Endothelial cell of umbilical vein (primary cell): ENCODE data around the gene SERPINB10. TPM values are rescaled to one million over a fixed set of nuclear protein-coding genes. Genes with fewer than 3 reads are reported as not detected.

Experiments used
- BruUV-seq: library from RNA; stranded (reverse); fragments of 400-500 nt; replicated peaks from 2 replicates; lab custom pipeline; 2021; lab: Mats Ljungman, UMichigan
- CTCF ChIA-PET: fragments of 300-600, 350-600 bp; sonication (Branson Sonifier 250); formaldehyde crosslinking; loops from one replicate; lab custom pipeline; 2021; ENCODE audit warnings: antibody characterized with exemption, inconsistent platforms; lab: Charles Lee
- POLR2A ChIA-PET: fragments of 300-600, 350-600 bp; sonication (Branson Sonifier 250); formaldehyde crosslinking; loops from one replicate; lab custom pipeline; 2021; ENCODE audit warnings: antibody characterized with exemption, inconsistent platforms; lab: Charles Lee
- DNase-seq: peaks from one replicate; pipeline ENCODE4 v3.0.0-alpha.2; 2011; ENCODE audit warnings: low read depth, low spot score
- FAIRE-seq: peaks from 2 replicates; lab custom pipeline; 2011; peaks lifted over from hg19 to GRCh38; lab: Jason Lieb, UNC
- H2AFZ ChIP-seq: 2 replicates; pipeline ENCODE4 v1.6.0; 2012; ENCODE audit warnings: low read depth, low read length, control low read depth, inconsistent platforms
- H3K27ac ChIP-seq: 2 replicates; pipeline ENCODE4 v1.5.1; 2011; ENCODE audit warnings: low read depth, mild to moderate bottlenecking, control low read depth, low read length, moderate library complexity; ENCODE audit not compliant: insufficient read depth
- H3K27me3 ChIP-seq, 2 experiments: 2 replicates each; pipeline versions ENCODE4 v1.6.0 to v1.6.1; 2011; ENCODE audit warnings: low read length in 2 of 2, mixed read lengths in 1 of 2; ENCODE audit not compliant: control insufficient read depth in 2 of 2, insufficient read depth in 2 of 2
- H3K36me3 ChIP-seq, 2 experiments: 2 replicates in 1 of 2; 3 replicates in 1 of 2; pipeline ENCODE4 v1.5.1; 2011; ENCODE audit warnings: low read length in 2 of 2, mild to moderate bottlenecking in 1 of 2, moderate library complexity in 1 of 2; ENCODE audit not compliant: control insufficient read depth in 2 of 2, insufficient read depth in 2 of 2; ENCODE audit errors: extremely low read depth in 1 of 2
- H3K4me1 ChIP-seq: 3 replicates; pipeline ENCODE4 v1.5.1; 2011; ENCODE audit warnings: mild to moderate bottlenecking, low read length; ENCODE audit not compliant: control insufficient read depth, insufficient read depth; ENCODE audit errors: extremely low read depth
- H3K4me2 ChIP-seq: 2 replicates; pipeline ENCODE4 v1.6.1; 2011; ENCODE audit warnings: low read length, control low read depth, mixed read lengths; ENCODE audit not compliant: insufficient read depth
- H3K4me3 ChIP-seq, 3 experiments: fragments of 200-600 bp in 1 of 3; sonication (generic), shearing (Covaris generic) in 1 of 3; replicated peaks in 1 of 3; 2 replicates each; pipeline ENCODE4 v1.5.1; 2011 to 2016; ENCODE audit warnings: control low read depth in 3 of 3, low read length in 3 of 3, mild to moderate bottlenecking in 2 of 3, inconsistent platforms in 1 of 3, low read depth in 1 of 3, moderate library complexity in 1 of 3; ENCODE audit not compliant: insufficient read depth in 1 of 3
- H3K79me2 ChIP-seq: 2 replicates; pipeline ENCODE4 v1.6.0; 2012; ENCODE audit warnings: low read length, inconsistent platforms; ENCODE audit not compliant: control insufficient read depth, insufficient read depth
- H3K9ac ChIP-seq: replicated peaks from 2 replicates; pipeline ENCODE3; 2011; ENCODE audit warnings: low read length, control low read depth; ENCODE audit not compliant: insufficient read depth; ENCODE audit errors: extremely low read depth
- H3K9me1 ChIP-seq: replicated peaks from 3 replicates; pipeline ENCODE4 v1.6.0; 2011; ENCODE audit warnings: mild to moderate bottlenecking, low read length; ENCODE audit not compliant: control insufficient read depth, insufficient read depth; ENCODE audit errors: extremely low read depth
- H3K9me3 ChIP-seq: replicated peaks from 2 replicates; pipeline ENCODE4 v1.5.1; 2012; ENCODE audit warnings: low read length, inconsistent platforms; ENCODE audit not compliant: control insufficient read depth, insufficient read depth
- H4K20me1 ChIP-seq: replicated peaks from 2 replicates; pipeline ENCODE3; 2011; ENCODE audit warnings: mild to moderate bottlenecking, low read length; ENCODE audit not compliant: control insufficient read depth, insufficient read depth; ENCODE audit errors: extremely low read depth
- EZH2 ChIP-seq: IDR thresholded peaks from 2 replicates; pipeline ENCODE4 v1.6.1; 2012; ENCODE audit warnings: borderline replicate concordance, low read depth, mild to moderate bottlenecking, moderate library complexity, low read length, inconsistent platforms; ENCODE audit not compliant: severe bottlenecking
- GATA2 ChIP-seq: IDR thresholded peaks from 2 replicates; pipeline ENCODE4 v1.7.0; 2011; ENCODE audit warnings: low read depth, mild to moderate bottlenecking, moderate library complexity, mixed read lengths, low read length; ENCODE audit not compliant: insufficient read length, insufficient read depth
- JUN ChIP-seq: IDR thresholded peaks from 2 replicates; pipeline ENCODE4 v1.6.1; 2011; ENCODE audit warnings: borderline replicate concordance, low read depth; ENCODE audit not compliant: insufficient read length, insufficient read depth
- MYC ChIP-seq: IDR thresholded peaks from one replicate; pipeline ENCODE4 v1.6.1; 2011; ENCODE audit warnings: mild to moderate bottlenecking, low read depth, low read length
- POLR2A ChIP-seq: IDR thresholded peaks from 2 replicates; pipeline ENCODE4 v1.6.1; 2012; ENCODE audit warnings: low read depth, mild to moderate bottlenecking, control low read depth, low read length
- POLR2AphosphoS5 ChIP-seq: IDR thresholded peaks from 2 replicates; pipeline ENCODE4 v1.6.1; 2012; ENCODE audit warnings: low read depth, mild to moderate bottlenecking, control low read depth, low read length, moderate library complexity; ENCODE audit not compliant: insufficient read depth
- dilution Hi-C: fragments of 300-500 bp; cut with MboI; formaldehyde crosslinking; loops from one replicate; pipeline ENCODE4 v1.15.0; 2019; ENCODE audit warnings: low sequenced_read_pairs; ENCODE audit not compliant: extremely low pct_ligation_motif_present
- intact Hi-C: fragments of 100-400 bp; cut with micrococcal nuclease; formaldehyde crosslinking; loops from one replicate; pipeline ENCODE4 v1.10.0; 2022
- polyA plus RNA-seq, 4 experiments: library from polyadenylated mRNA; depleted of rRNA in 3 of 4; stranded (reverse) in 3 of 4; unstranded in 1 of 4; fragments of >200 nt; gene quantifications; 2 replicates each; pipeline versions ENCODE4 v1.2.1 to v1.2.3, GENCODE V29; 2011 to 2012; ENCODE audit warnings: missing spikeins in 1 of 4
- total RNA-seq: library from RNA; stranded (reverse); gene quantifications from 2 replicates; pipeline ENCODE4 v1.2.3, GENCODE V29; 2021
- TF ChIP-seq, protein P1 (sequence below), 2 donors: IDR thresholded peaks; 1 replicate in 1 of 2; 2 replicates in 1 of 2; pipeline ENCODE4 v1.5.1; 2011; ENCODE audit warnings: low read length in 2 of 2, mild to moderate bottlenecking in 2 of 2, moderate library complexity in 2 of 2, control low read depth in 1 of 2, inconsistent platforms in 1 of 2, low read depth in 1 of 2; ENCODE audit not compliant: insufficient read depth in 1 of 2; ENCODE audit errors: extremely low read depth in 1 of 2

Gene SERPINB10
- total and polyA plus RNA-seq, 2 donors (not counting 3 experiments of a cell fraction or from before 2014, with no cell fraction given), result not detected

DNA sequence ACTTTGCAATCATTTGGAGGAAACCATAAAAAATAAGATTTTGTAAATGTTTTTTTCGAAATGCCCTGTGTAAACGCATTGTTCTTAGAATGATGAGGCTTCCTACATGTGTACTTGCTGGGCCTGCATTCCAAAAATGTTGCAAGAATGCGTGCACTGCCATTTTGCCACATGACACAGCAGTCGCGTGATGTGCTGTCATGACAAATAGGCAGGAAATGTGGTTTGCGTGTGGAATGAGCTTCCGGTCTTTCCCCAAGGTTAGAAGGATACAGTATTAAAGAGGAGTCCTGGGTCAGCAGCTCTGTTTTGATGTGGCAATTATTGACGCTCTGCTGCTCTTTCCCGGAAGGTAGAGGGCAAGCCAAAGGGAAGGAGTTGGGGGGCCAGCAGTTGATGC is 38.4 kb upstream of the SERPINB10 start:
- H4K20me1 ChIP-seq, result no peaks in the 10 kb centered on the region
- H3K27me3 ChIP-seq, result no peaks in the 10 kb centered on the region
- H3K4me2 ChIP-seq, result no peak overlapping the region
- no peak overlapping the region for H2AFZ ChIP-seq
- H3K9me1 ChIP-seq, result no peaks in the 10 kb centered on the region
- no peaks in the 10 kb centered on the region for H3K9me3 ChIP-seq
- ChIA-PET CTCF (interaction anchor here (1.2 kb wide), 1 partner anchor 13 kb away, joined by 3 read pairs; no protein-coding TSS in a partner anchor), POLR2A (no interaction called here)
- no peak for FAIRE-seq
- intact Hi-C loops (no loop called here), dilution Hi-C loops (no loop called here)
- no peak for TF ChIP-seq GATA2
- TF ChIP-seq JUN, result no peak
- TF ChIP-seq MYC, result no peak
- no peak for TF ChIP-seq POLR2AphosphoS5
- no peak for TF ChIP-seq EZH2
- no TSS peak for BruUV-seq
- no peaks in the 10 kb centered on the region for H3K36me3 ChIP-seq
- no peak for DNase-seq
- H3K27ac ChIP-seq, result no peak overlapping the region
- no peaks in the 10 kb centered on the region for H3K79me2 ChIP-seq
- no peaks in the 10 kb centered on the region for H3K4me1 ChIP-seq
- no peak overlapping the region for H3K9ac ChIP-seq
- H3K4me3 ChIP-seq, result no peak overlapping the region

DNA sequence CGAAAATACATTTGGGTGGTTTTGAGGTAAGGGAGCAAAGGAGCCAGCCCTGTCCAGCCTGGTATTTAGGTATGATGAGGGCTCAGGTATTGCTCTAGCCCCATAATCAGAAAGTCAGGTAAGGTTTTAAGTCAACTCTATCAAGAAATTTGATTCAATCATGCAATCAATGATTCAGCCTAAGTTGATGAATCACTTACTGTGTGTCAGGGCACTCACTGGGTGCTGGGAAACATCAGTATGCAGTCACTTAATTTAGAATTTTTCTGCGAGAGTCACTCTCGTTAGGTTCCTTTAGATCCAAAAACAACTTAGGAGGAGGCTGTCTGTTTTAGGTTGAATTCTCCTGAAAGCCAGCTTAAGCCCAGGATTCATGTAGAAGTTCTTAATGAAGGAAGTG is 37.9 kb upstream of the SERPINB10 start:
- H3K9ac ChIP-seq, result no peak overlapping the region
- H4K20me1 ChIP-seq, result no peaks in the 10 kb centered on the region
- H3K9me3 ChIP-seq, result no peaks in the 10 kb centered on the region
- intact Hi-C loops, result no loop called here
- H3K9me1 ChIP-seq, result no peaks in the 10 kb centered on the region
- DNase-seq (no peak), FAIRE-seq (no peak)
- no peaks in the 10 kb centered on the region for H3K4me1 ChIP-seq
- H3K4me2 ChIP-seq, result no peak overlapping the region
- ChIA-PET POLR2A (no interaction called here), CTCF (interaction anchor here (1.2 kb wide), 1 partner anchor 13 kb away, joined by 3 read pairs; no protein-coding TSS in a partner anchor)
- no peaks in the 10 kb centered on the region for H3K79me2 ChIP-seq
- no peak overlapping the region for H3K27ac ChIP-seq
- H3K4me3 ChIP-seq, result no peak overlapping the region
- dilution Hi-C loops, result no loop called here
- H3K27me3 ChIP-seq, result no peaks in the 10 kb centered on the region
- H3K36me3 ChIP-seq, result no peaks in the 10 kb centered on the region
- BruUV-seq, result no TSS peak
- TF ChIP-seq GATA2, result no peak
- no peak for TF ChIP-seq POLR2AphosphoS5
- TF ChIP-seq EZH2, result no peak
- no peak for TF ChIP-seq POLR2A
- TF ChIP-seq, protein P1, sequence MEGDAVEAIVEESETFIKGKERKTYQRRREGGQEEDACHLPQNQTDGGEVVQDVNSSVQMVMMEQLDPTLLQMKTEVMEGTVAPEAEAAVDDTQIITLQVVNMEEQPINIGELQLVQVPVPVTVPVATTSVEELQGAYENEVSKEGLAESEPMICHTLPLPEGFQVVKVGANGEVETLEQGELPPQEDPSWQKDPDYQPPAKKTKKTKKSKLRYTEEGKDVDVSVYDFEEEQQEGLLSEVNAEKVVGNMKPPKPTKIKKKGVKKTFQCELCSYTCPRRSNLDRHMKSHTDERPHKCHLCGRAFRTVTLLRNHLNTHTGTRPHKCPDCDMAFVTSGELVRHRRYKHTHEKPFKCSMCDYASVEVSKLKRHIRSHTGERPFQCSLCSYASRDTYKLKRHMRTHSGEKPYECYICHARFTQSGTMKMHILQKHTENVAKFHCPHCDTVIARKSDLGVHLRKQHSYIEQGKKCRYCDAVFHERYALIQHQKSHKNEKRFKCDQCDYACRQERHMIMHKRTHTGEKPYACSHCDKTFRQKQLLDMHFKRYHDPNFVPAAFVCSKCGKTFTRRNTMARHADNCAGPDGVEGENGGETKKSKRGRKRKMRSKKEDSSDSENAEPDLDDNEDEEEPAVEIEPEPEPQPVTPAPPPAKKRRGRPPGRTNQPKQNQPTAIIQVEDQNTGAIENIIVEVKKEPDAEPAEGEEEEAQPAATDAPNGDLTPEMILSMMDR (IDR thresholded peaks at IDR 0.05; ENCODE audit: extremely low read depth in 1 of 2, insufficient read depth in 1 of 2, low read depth in 1 of 2, low read length in 2 of 2), result no peak
- no peak for TF ChIP-seq JUN
- no peak overlapping the region for H2AFZ ChIP-seq
